GM19467 (cell line): ENCODE data around the gene LRRC8B.

ENCODE experiments used
- ATAC-seq: cut with Tn5 transposase; IDR thresholded peaks from one replicate; pipeline ENCODE4 v1.9.1; 2021; ENCODE audit warnings: mild to moderate bottlenecking, moderate library complexity; ENCODE audit not compliant: unreplicated experiment

LRRC8B gene

GRCh38 chr1:89605692-89606091 is 81.1 kb downstream of the LRRC8B start:
- ATAC-seq = no peak

- no peak for ATAC-seq
Measured at GRCh38 chr1:89606227-89606980, 81.8 kb downstream of the LRRC8B start.

- no peak for ATAC-seq
Measured at GRCh38 chr1:89607156-89607555, 82.5 kb downstream of the LRRC8B start.

- no peak for ATAC-seq
Measured at GRCh38 chr1:89607586-89608318, 83.1 kb downstream of the LRRC8B start.

- no peak for ATAC-seq
Measured at GRCh38 chr1:89608319-89608983, 83.8 kb downstream of the LRRC8B start.

- ATAC-seq = no peak
Measured at GRCh38 chr1:89608984-89609725, 84.5 kb downstream of the LRRC8B start.

GRCh38 chr1:89609781-89610456 is 85.3 kb downstream of the LRRC8B start:
- no peak for ATAC-seq

GRCh38 chr1:89610457-89611011 is 85.9 kb downstream of the LRRC8B start:
- no peak for ATAC-seq

- peak; percentile 98 for ATAC-seq
Measured at GRCh38 chr1:89611721-89612120, 87.1 kb downstream of the LRRC8B start.

- ATAC-seq = no peak
Measured at GRCh38 chr1:89613928-89614327, 89.3 kb downstream of the LRRC8B start.

- ATAC-seq = no peak
Measured at GRCh38 chr1:89615676-89616598, 91.3 kb downstream of the LRRC8B start.

GRCh38 chr1:89616844-89617627 is 92.4 kb downstream of the LRRC8B start:
- no peak for ATAC-seq

- no peak for ATAC-seq
Measured at GRCh38 chr1:89620664-89621063, 96.0 kb downstream of the LRRC8B start.

- ATAC-seq = no peak
Measured at GRCh38 chr1:89622895-89623294, 98.3 kb downstream of the LRRC8B start.

GRCh38 chr1:89624314-89624713 is 99.7 kb downstream of the LRRC8B start:
- ATAC-seq = no peak

GRCh38 chr1:89624715-89625323 is 100.2 kb downstream of the LRRC8B start:
- ATAC-seq = no peak

GRCh38 chr1:89627596-89627962 is 103.0 kb downstream of the LRRC8B start:
- no peak for ATAC-seq

- no peak for ATAC-seq
Measured at GRCh38 chr1:89629146-89629545, 104.5 kb downstream of the LRRC8B start.
